ENCODE measurements around the gene MBOAT7. TPM values are rescaled to one million over a fixed set of nuclear protein-coding genes. Genes with fewer than 3 reads are reported as not detected.
"Not testable (repeated sequence)": the region's sequence is repeated elsewhere in the genome, so short reads cannot be mapped to it uniquely, and the experiment has no call there.

MBOAT7 gene
- total and polyA plus RNA-seq, 4 donors: 10.3 to 31.5 (median 15.0) TPM

- no peaks in the 10 kb centered on the region for H3K27me3 ChIP-seq (ENCODE audit: control insufficient read depth in 4 of 4, insufficient read depth in 4 of 4, low read length in 3 of 4)
- H3K4me1 ChIP-seq (ENCODE audit: control insufficient read depth in 4 of 4, insufficient read depth in 4 of 4, low read length in 3 of 4): peaks cover 31 to 89% (median 74%) of the 10 kb centered on the region in 4 donors
- peaks cover 20 to 42% (median 28%) of the 10 kb centered on the region in 4 donors for H3K36me3 ChIP-seq (ENCODE audit: control insufficient read depth in 4 of 4, insufficient read depth in 3 of 4, low read depth in 1 of 4, low read length in 3 of 4)
- peak overlapping the region; percentile 88 to 94 for H3K27ac ChIP-seq (ENCODE audit: low read depth in 1 of 2, low read length in 2 of 2)
- no peak for DNase-seq (ENCODE audit: low spot score)
- 68% methylated on average over 5 of the region's 5 CpGs for WGBS
- H3K9ac ChIP-seq (ENCODE audit: low read depth in 1 of 2, low read length in 2 of 2): peak overlapping the region in 1 of 2 donors; percentile 24
- no peaks in the 10 kb centered on the region for H3K9me3 ChIP-seq (ENCODE audit: control insufficient read depth in 4 of 4, low read length in 3 of 4)
- TF ChIP-seq FOXA1 (IDR thresholded peaks at IDR 0.05) (no peak), MAX (IDR thresholded peaks at IDR 0.05) (no peak), NR2F2 (IDR thresholded peaks at IDR 0.05) (no peak), REST (IDR thresholded peaks at IDR 0.05) (no peak), SP1 (IDR thresholded peaks at IDR 0.05) (no peak), FOXA2 (IDR thresholded peaks at IDR 0.05) (no peak), YY1 (IDR thresholded peaks at IDR 0.05) (no peak), ATF3 (IDR thresholded peaks at IDR 0.05) (no peak), EGR1 (IDR thresholded peaks at IDR 0.05; ENCODE audit: low read depth in 2 of 2) (no peak), RAD21 (IDR thresholded peaks at IDR 0.05) (no peak), TAF1 (conservative IDR thresholded peaks at IDR 0.05) (no peak)
- H3K4me3 ChIP-seq (ENCODE audit: low read depth in 1 of 3, low read length in 3 of 3): no peak overlapping the region
Observed at GRCh38 chr19:54207676-54207982, 18.2 kb upstream of the MBOAT7 start.

- peak overlapping the region; percentile 88 to 94 for H3K27ac ChIP-seq (ENCODE audit: low read depth in 1 of 2, low read length in 2 of 2)
- H3K4me1 ChIP-seq (ENCODE audit: control insufficient read depth in 4 of 4, insufficient read depth in 4 of 4, low read length in 3 of 4): peaks cover 31 to 94% (median 79%) of the 10 kb centered on the region in 4 donors
- DNase-seq (ENCODE audit: low spot score); H3K4me3 ChIP-seq (ENCODE audit: low read depth in 1 of 3, low read length in 3 of 3); H3K27me3 ChIP-seq (ENCODE audit: control insufficient read depth in 4 of 4, insufficient read depth in 4 of 4, low read length in 3 of 4); H3K9me3 ChIP-seq (ENCODE audit: control insufficient read depth in 4 of 4, low read length in 3 of 4): not testable (repeated sequence)
- 79% methylated on average over 23 of the region's 23 CpGs for WGBS
- peak overlapping the region in 1 of 2 donors; percentile 36 for H3K9ac ChIP-seq (ENCODE audit: low read depth in 1 of 2, low read length in 2 of 2)
- H3K36me3 ChIP-seq (ENCODE audit: control insufficient read depth in 4 of 4, insufficient read depth in 3 of 4, low read depth in 1 of 4, low read length in 3 of 4): peaks cover 20 to 46% (median 31%) of the 10 kb centered on the region in 4 donors
Observed at GRCh38 chr19:54207193-54207592, 17.8 kb upstream of the MBOAT7 start.

- Histone ChIP-seq H3K9ac (ENCODE audit: low read depth in 1 of 2, low read length in 2 of 2) (peak overlapping the region in 1 of 2 donors; percentile 36), H3K27me3 (ENCODE audit: control insufficient read depth in 4 of 4, insufficient read depth in 4 of 4, low read length in 3 of 4) (no peaks in the 10 kb centered on the region), H3K9me3 (ENCODE audit: control insufficient read depth in 4 of 4, low read length in 3 of 4) (no peaks in the 10 kb centered on the region), H3K4me1 (ENCODE audit: control insufficient read depth in 4 of 4, insufficient read depth in 4 of 4, low read length in 3 of 4) (peaks cover 31 to 98% (median 82%) of the 10 kb centered on the region in 4 donors), H3K36me3 (ENCODE audit: control insufficient read depth in 4 of 4, insufficient read depth in 3 of 4, low read depth in 1 of 4, low read length in 3 of 4) (peaks cover 20 to 47% (median 32%) of the 10 kb centered on the region in 4 donors), H3K27ac (ENCODE audit: low read depth in 1 of 2, low read length in 2 of 2) (peak overlapping the region; percentile 88 to 94), H3K4me3 (ENCODE audit: low read depth in 1 of 3, low read length in 3 of 3) (no peak overlapping the region)
- no peak for DNase-seq (ENCODE audit: low spot score)
- WGBS: 86% methylated on average over 13 of the region's 13 CpGs
- TF ChIP-seq YY1 (IDR thresholded peaks at IDR 0.05): no peak
- no peak for TF ChIP-seq ATF3 (IDR thresholded peaks at IDR 0.05)
- TF ChIP-seq RAD21 (IDR thresholded peaks at IDR 0.05): no peak
- no peak for TF ChIP-seq ZBTB33 (IDR thresholded peaks at IDR 0.05)
- no peak for TF ChIP-seq RXRA (IDR thresholded peaks at IDR 0.05)
- no peak for TF ChIP-seq REST (IDR thresholded peaks at IDR 0.05)
- no peak for TF ChIP-seq TAF1 (conservative IDR thresholded peaks at IDR 0.05)
- TF ChIP-seq SP1 (IDR thresholded peaks at IDR 0.05): no peak
- no peak for TF ChIP-seq CTCF (IDR thresholded peaks at IDR 0.05; ENCODE audit: low read depth, low read length, missing input control)
- no peak for TF ChIP-seq HNF4A (conservative IDR thresholded peaks at IDR 0.05)
- no peak for TF ChIP-seq MAX (IDR thresholded peaks at IDR 0.05)
- no peak for TF ChIP-seq HNF4G (IDR thresholded peaks at IDR 0.05)
Observed at GRCh38 chr19:54206831-54207177, 17.4 kb upstream of the MBOAT7 start.
